LNCaP clone FGC (cell line): Measurements from ENCODE around the gene CELSR1.

Experiments used
- DNase-seq: peaks from one replicate; pipeline ENCODE4 v3.0.0-alpha.2; 2011; ENCODE audit warnings: low read depth
- H3K4me3 ChIP-seq: 2 replicates; pipeline ENCODE4 v1.5.1; 2011; ENCODE audit warnings: mild to moderate bottlenecking, low read depth, low read length, control low read depth
- CTCF ChIP-seq: IDR thresholded peaks from 2 replicates; pipeline ENCODE4 v1.5.1; 2012; ENCODE audit warnings: mild to moderate bottlenecking; ENCODE audit not compliant: control insufficient read depth, insufficient read depth; ENCODE audit errors: extremely low read depth

CELSR1 gene

DNA sequence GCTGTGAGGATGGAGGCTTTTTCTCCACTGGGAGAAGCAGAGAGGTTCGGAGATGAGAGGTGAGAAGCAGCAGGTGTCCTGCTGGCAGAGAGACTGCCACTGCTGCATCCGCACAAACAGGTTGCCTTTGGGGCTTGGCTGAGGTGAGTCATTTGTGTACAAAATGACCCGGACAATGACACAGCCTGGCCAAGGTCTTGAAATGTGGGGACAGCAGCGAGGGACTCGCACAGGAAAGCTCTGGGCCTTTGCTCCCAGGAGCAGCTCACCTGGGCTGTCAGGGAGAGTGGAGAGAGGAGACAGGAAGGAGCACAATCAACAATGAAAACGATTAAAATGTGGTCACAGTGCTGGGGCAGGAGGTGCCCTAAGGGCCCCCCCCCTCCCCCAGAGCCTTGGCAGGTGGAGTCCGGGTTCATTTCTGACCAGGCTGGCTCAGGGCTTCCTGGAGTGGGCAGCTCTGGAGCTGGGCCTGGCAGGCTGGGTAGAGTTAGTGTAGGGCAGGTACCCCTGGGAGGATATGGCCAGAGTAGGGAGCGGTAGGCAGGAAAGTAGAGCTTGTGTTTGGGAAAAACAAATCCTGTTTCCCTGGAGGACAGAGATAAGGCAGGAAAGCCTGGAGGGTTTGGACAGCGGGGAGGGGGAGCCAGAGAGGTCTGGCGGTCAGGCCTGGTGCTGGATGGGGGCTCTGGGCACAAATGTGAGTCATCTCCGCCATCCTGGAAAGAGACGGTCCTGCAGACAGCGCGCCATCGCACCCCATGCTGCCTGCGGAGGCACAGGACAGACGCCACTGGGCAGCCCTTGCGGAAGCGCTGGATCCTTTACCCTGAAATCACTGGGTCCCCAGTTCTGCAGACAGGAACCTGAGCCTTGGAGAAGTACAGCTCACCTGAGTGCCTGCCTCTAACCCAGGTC, 37.8 kb upstream of the CELSR1 start:
- no peak overlapping the region for H3K4me3 ChIP-seq
- TF ChIP-seq CTCF = no peak
- peak; percentile 61 for DNase-seq

DNA sequence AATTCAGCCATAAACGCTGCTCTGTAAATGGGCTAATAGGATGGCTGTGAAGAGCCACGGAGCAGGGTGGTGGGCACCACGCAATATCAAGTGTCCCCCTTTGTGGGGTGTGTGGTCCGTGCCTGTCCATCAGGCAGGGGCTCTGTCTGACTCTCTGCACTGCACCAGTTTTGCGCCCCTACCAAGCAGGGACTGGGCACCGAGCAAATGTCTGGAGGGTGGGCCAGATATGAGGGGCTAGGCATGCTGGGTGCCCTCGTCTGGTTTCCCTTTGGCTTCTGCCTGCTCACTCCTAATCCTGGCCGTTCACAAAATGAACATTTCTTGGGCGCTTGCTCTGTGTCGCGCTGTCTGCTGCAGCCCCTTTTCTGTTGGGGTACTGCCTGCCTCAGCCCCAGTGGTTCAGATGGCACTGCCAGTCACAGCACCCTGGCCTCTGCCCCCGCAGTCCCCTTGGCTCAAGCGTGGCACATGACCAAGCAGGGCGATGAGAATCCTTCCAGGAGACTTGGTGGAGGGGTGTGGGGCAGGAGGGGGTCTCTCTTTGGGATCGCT, 37.1 kb upstream of the CELSR1 start:
- H3K4me3 ChIP-seq = no peak overlapping the region
- no peak for DNase-seq
- TF ChIP-seq CTCF = no peak

DNA sequence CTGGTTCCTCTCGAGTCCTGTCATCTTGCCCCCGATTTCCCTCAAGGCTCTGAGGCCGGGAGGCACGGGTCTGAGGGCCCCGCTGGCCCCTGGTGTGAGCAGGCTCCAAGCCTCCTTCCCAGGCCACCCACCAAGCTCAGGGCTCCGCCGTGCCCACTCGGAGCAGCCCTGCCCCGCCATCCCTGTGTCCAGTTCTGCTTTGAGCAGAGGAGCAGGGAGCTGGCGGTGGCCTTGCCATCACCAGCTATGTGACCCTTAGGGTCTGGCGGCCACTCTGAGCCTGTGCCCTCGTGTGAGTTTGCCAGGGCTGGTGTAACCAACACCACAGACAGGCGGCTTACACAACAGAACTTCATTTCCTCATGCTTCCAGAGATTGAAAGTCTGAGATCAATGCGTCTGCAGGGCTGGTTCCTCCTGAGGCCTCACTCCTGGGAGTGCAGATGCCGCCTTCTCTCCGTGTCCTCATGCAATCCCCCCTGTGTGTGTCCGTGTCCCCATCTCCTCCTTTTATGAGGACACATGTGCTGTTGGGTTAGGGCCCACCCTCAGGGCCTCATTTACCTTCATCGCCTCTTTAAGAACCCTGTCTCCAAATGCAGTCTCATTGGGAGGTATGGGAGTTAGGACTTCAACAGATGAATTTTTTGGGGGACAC, 36.5 kb upstream of the CELSR1 start:
- DNase-seq = no peak
- H3K4me3 ChIP-seq = no peak overlapping the region
- no peak for TF ChIP-seq CTCF

DNA sequence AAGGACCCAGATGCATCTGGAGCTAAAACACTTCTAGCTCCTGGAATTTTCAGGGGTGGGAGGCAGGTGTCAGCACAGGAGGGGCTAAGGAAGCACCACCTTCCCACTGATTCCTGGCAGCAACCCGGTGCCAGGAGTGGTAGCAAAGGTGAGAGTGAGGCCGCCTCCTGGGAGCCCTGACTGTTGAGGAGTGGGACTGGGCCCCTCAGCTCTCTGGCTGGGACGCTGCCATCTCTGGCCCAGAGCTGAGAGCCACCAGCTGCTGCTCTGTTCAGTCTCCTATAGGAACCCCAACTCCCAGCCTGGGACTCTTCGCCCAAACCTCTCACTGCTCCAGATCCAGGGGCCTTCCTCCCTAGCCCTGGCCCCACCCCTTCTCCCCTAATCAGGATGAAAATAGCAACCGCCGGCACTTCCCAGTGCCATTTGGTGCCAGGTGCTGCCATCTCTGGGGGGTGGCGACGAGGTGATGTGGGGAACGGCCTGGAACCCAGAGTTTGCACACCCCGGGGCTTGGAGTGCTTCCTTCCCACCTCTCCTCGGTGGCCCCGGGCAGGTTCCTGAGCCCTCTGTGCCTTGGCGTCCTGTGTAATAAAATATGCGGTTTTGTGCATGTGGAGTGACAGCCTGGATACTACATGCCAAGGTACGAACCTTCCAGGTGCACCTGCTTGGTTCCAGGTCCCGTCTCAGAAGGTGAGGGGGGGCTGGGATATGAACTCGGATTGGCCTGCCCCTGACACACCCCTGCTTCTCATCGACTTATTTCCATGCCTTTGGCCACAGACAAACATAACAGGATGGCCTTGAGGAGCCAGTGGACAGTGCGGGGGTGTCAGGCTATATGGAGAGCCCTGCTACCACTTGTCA, 35.7 kb upstream of the CELSR1 start:
- H3K4me3 ChIP-seq = no peak overlapping the region
- no peak for TF ChIP-seq CTCF
- no peak for DNase-seq

DNA sequence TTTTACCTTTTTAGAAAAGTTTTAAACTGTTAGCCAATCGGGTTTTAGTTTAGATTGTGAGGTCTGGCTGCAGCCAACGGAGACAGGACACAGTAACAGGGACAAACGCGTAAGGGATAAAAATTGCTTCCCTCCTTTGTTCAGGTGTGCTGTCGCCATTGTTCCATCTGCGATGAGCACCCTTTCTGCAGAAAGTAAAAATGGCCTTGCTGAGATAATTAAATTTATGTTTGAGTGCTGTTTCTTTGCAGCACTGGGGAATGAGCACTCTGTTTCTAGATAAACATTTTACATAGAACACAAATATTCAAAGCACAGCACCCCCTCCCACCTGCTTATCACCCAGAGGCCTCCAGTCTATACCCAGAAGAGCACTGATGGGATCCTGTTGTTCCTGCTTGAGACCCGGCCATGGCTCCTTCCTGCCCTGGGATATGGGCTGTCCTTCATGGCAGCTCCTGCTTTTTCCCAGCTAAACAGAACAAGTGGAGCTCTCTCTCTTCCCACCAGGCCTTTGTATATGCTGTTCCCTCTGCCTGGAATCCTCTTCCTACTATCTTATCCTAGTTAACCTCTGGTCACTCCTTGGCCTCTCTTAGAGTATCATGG, 34.3 kb upstream of the CELSR1 start:
- TF ChIP-seq CTCF = no peak
- no peak overlapping the region for H3K4me3 ChIP-seq
- DNase-seq = no peak

GRCh38 chr22:46569848-46570695, 32.7 kb upstream of the CELSR1 start:
- no peak for TF ChIP-seq CTCF
- H3K4me3 ChIP-seq = no peak overlapping the region
- DNase-seq = no peak
